B cell (primary cell): Measurements from ENCODE around the gene CTCF. TPM values are rescaled to one million over a fixed set of nuclear protein-coding genes. Genes with fewer than 3 reads are reported as not detected.

Source experiments
- ATAC-seq: fragments of 200-7000 bp; cut with Tn5 transposase; one replicate; pipeline ENCODE4 v1.10.0; 2021; ENCODE audit warnings: low read depth, mild to moderate bottlenecking, moderate number of reproducible peaks, moderate library complexity
- CTCF ChIA-PET: fragments of 350-600 bp; sonication (Branson Sonifier 250); formaldehyde crosslinking; loops from one replicate; lab custom pipeline; 2021; ENCODE audit warnings: antibody characterized with exemption, inconsistent platforms; lab: Charles Lee
- POLR2A ChIA-PET: fragments of 350-600 bp; sonication (Branson Sonifier 250); formaldehyde crosslinking; loops from one replicate; lab custom pipeline; 2021; ENCODE audit warnings: antibody characterized with exemption; lab: Charles Lee
- DNase-seq: peaks from one replicate; pipeline ENCODE4 v3.0.0; 2013
- H2AFZ ChIP-seq: 2 replicates; pipeline ENCODE4 v1.6.1; 2012; ENCODE audit warnings: mild to moderate bottlenecking, low read depth, low read length; ENCODE audit not compliant: insufficient read depth, poor library complexity, severe bottlenecking
- H3K27ac ChIP-seq, 2 donors: 1 replicate in 1 of 2; 2 replicates in 1 of 2; pipeline ENCODE4 v1.5.1; 2012 to 2013; ENCODE audit warnings: low read length in 2 of 2, mild to moderate bottlenecking in 2 of 2, moderate library complexity in 1 of 2
- H3K27me3 ChIP-seq, 4 experiments: fragments of 200-600 bp in 1 of 4; sonication (generic) in 1 of 4; replicated peaks in 1 of 4; 1 replicate in 2 of 4; 2 replicates in 2 of 4; pipeline versions ENCODE4 v1.6.1 to v1.7.0; 2013 to 2016; ENCODE audit warnings: low read length in 3 of 4, mild to moderate bottlenecking in 2 of 4, mixed read lengths in 1 of 4, moderate library complexity in 1 of 4; ENCODE audit not compliant: insufficient read depth in 4 of 4, control insufficient read depth in 3 of 4; ENCODE audit errors: control extremely low read depth in 1 of 4
- H3K36me3 ChIP-seq, 2 experiments: replicated peaks in 1 of 2; 1 replicate in 1 of 2; 2 replicates in 1 of 2; pipeline versions ENCODE4 v1.6.1 to v1.7.1; 2013; ENCODE audit warnings: low read length in 1 of 2; ENCODE audit not compliant: insufficient read depth in 2 of 2, control insufficient read depth in 1 of 2; ENCODE audit errors: control extremely low read depth in 1 of 2, extremely low read depth in 1 of 2
- H3K4me1 ChIP-seq, 2 donors: fragments of 200-600 bp in 1 of 2; sonication (generic) in 1 of 2; 1 replicate in 1 of 2; 2 replicates in 1 of 2; pipeline versions ENCODE4 v1.5.1 to v1.6.1; 2013 to 2017; ENCODE audit warnings: low read length in 2 of 2; ENCODE audit not compliant: control insufficient read depth in 2 of 2, insufficient read depth in 2 of 2
- H3K4me2 ChIP-seq: replicated peaks from 2 replicates; pipeline ENCODE3; 2012; ENCODE audit warnings: mild to moderate bottlenecking, low read depth, low read length; ENCODE audit not compliant: poor library complexity, severe bottlenecking
- H3K4me3 ChIP-seq, 5 experiments: fragments of 200-600 bp in 1 of 5; sonication (generic) in 1 of 5; 1 replicate in 3 of 5; 2 replicates in 2 of 5; pipeline versions ENCODE4 v1.5.1 to v1.7.0; 2011 to 2016; ENCODE audit warnings: low read length in 4 of 5, mild to moderate bottlenecking in 4 of 5, low read depth in 2 of 5, control low read depth in 1 of 5, moderate library complexity in 1 of 5; ENCODE audit not compliant: insufficient read depth in 1 of 5; ENCODE audit errors: control extremely low read depth in 1 of 5, extremely low read depth in 1 of 5
- H3K79me2 ChIP-seq: fragments of 200-600 bp; sonication (generic); one replicate; pipeline ENCODE4 v1.6.0; 2016; ENCODE audit warnings: low read length; ENCODE audit not compliant: control insufficient read depth, insufficient read depth
- H3K9ac ChIP-seq: fragments of 200-600 bp; sonication (generic); 2 replicates; pipeline ENCODE4 v1.6.1; 2017; ENCODE audit warnings: mild to moderate bottlenecking, low read length, moderate library complexity
- H3K9me3 ChIP-seq, 3 donors: one replicate each; pipeline versions ENCODE4 v1.6.1 to v1.7.1; 2013; ENCODE audit warnings: low read length in 2 of 3; ENCODE audit not compliant: control insufficient read depth in 2 of 3, insufficient read depth in 1 of 3; ENCODE audit errors: control extremely low read depth in 1 of 3
- H4K20me1 ChIP-seq: 2 replicates; pipeline ENCODE4 v1.6.0; 2012; ENCODE audit warnings: mild to moderate bottlenecking, low read length; ENCODE audit not compliant: insufficient read depth, control insufficient read depth, poor library complexity, severe bottlenecking
- H3K27ac Mint-ChIP-seq: one replicate; pipeline ENCODE4 v1.8.0; 2021; ENCODE audit warnings: mixed read lengths
- H3K27me3 Mint-ChIP-seq: one replicate; pipeline ENCODE4 v1.8.0; 2021; ENCODE audit warnings: mixed read lengths
- H3K4me1 Mint-ChIP-seq: one replicate; pipeline ENCODE4 v1.8.0; 2021; ENCODE audit warnings: mixed read lengths
- H3K4me3 Mint-ChIP-seq: one replicate; pipeline ENCODE4 v1.8.0; 2021; ENCODE audit warnings: mixed read lengths
- H3K9me3 Mint-ChIP-seq: one replicate; pipeline ENCODE4 v1.8.0; 2022; ENCODE audit warnings: mixed read lengths; ENCODE audit not compliant: insufficient read depth
- CTCF ChIP-seq: fragments of 200-600 bp; IDR thresholded peaks from one replicate; pipeline ENCODE4 v1.8.0; 2022; ENCODE audit warnings: antibody characterized with exemption, mild to moderate bottlenecking
- EZH2 ChIP-seq: IDR thresholded peaks from 2 replicates; pipeline ENCODE4 v1.6.1; 2012; ENCODE audit warnings: borderline replicate concordance, low read depth, mild to moderate bottlenecking, moderate library complexity, low read length; ENCODE audit not compliant: insufficient read depth, poor library complexity, severe bottlenecking
- WGBS: methylation state at CpG from one replicate; pipeline ENCODE4 v1.1.5; 2013; ENCODE audit warnings: missing lambda C conversion rate; ENCODE audit not compliant: insufficient coverage; 5-methylcytosine and 5-hydroxymethylcytosine counted together
- intact Hi-C: fragments of 100-400 bp; cut with micrococcal nuclease; formaldehyde crosslinking; loops from one replicate; pipeline ENCODE4 v1.10.0; 2022
- polyA plus RNA-seq: library from polyadenylated mRNA; depleted of rRNA; stranded (reverse); fragments of >200 nt; gene quantifications from 2 replicates; pipeline ENCODE4 v1.2.3, GENCODE V29; 2012
- total RNA-seq, 2 donors: library from RNA; stranded (reverse); fragments of 120-200 nt in 1 of 2; gene quantifications; 1 replicate in 1 of 2; 2 replicates in 1 of 2; pipeline versions ENCODE4 v1.2.3 to v1.2.4, GENCODE V29; 2013 to 2022

CTCF gene
- total and polyA plus RNA-seq, 2 donors (not counting 1 experiment from before 2014, with no cell fraction given) = 42.7 to 78.4 TPM

- POLR2A ChIA-PET = interaction anchor here (0.5 to 2.0 kb wide), 2 partner anchors 46 to 694 kb away, joined by 3 to 4 read pairs; partner anchors contain the start of gene GFOD2
- Histone ChIP-seq H3K4me2 (no peak overlapping the region), H3K36me3 (no peaks in the 10 kb centered on the region), H4K20me1 (no peaks in the 10 kb centered on the region), H3K4me3 (no peak overlapping the region), H3K27me3 (no peaks in the 10 kb centered on the region), H3K9me3 (no peaks in the 10 kb centered on the region), H3K9ac (no peak overlapping the region), H3K79me2 (no peaks in the 10 kb centered on the region), H3K4me1 (peaks cover 14 to 28% of the 10 kb centered on the region in 2 donors), H3K27ac (no peak overlapping the region), H2AFZ (no peak overlapping the region)
- peak; percentile 14 for DNase-seq
- CTCF ChIA-PET = interaction anchor here (0.8 to 11.7 kb wide), 13 partner anchors 11 to 367 kb away, joined by 3 to 136 read pairs (median 9); partner anchors contain the start of genes GFOD2, NRN1L and NUTF2
- Mint-ChIP-seq H3K4me1 (peaks cover 31% of the 10 kb centered on the region), H3K4me3 (no peak overlapping the region), H3K27me3 (no peaks in the 10 kb centered on the region), H3K27ac (peak overlapping the region; percentile 53), H3K9me3 (no peaks in the 10 kb centered on the region)
- WGBS = 42% methylated on average over 16 of the region's 21 CpGs
- no peak for TF ChIP-seq CTCF
- no peak for TF ChIP-seq EZH2
- no peak for ATAC-seq
- intact Hi-C loops = loop anchor here (2.0 kb wide), 1 partner anchor 45 kb away; the partner anchor contains the start of gene GFOD2
These were observed 111.6 kb downstream of the CTCF start for GRCh38 chr16:67673712-67674580.
